ENCODE measurements around the gene RPL22L1.
"Not testable (repeated sequence)": the region's sequence is repeated elsewhere in the genome, so short reads cannot be mapped to it uniquely, and the experiment has no call there.

GRCh38 chr3:170823562-170823961 lies 46.4 kb downstream of the RPL22L1 start:
- not testable (repeated sequence) for TF ChIP-seq PKNOX1 (IDR thresholded peaks at IDR 0.05); ARNT (IDR thresholded peaks at IDR 0.05); SUZ12 (IDR thresholded peaks at IDR 0.05); TARDBP (IDR thresholded peaks at IDR 0.05); HDGF (IDR thresholded peaks at IDR 0.05; ENCODE audit: borderline replicate concordance); BHLHE40 (IDR thresholded peaks at IDR 0.05; ENCODE audit: borderline replicate concordance); NFRKB (IDR thresholded peaks at IDR 0.05); FOXK2 (IDR thresholded peaks at IDR 0.05); SP1 (IDR thresholded peaks at IDR 0.05); FOXM1 (IDR thresholded peaks at IDR 0.05; ENCODE audit: borderline replicate concordance); ELF4 (IDR thresholded peaks at IDR 0.05); ZNF384 (IDR thresholded peaks at IDR 0.05); FOXA1 (IDR thresholded peaks at IDR 0.05)

Measured in HEK293T (cell line).